ENCODE data around the gene NTM.

The NTM gene

GRCh38 chr11:131614631-131615030 is 244.2 kb downstream of the NTM start:
- no peak for DNase-seq

- no peak for DNase-seq
Observed at GRCh38 chr11:131615611-131616010, 245.2 kb downstream of the NTM start.

GRCh38 chr11:131616481-131617140 is 246.2 kb downstream of the NTM start:
- DNase-seq = peak; percentile 27

- DNase-seq = no peak
Observed at GRCh38 chr11:131618201-131618600, 247.8 kb downstream of the NTM start.

- DNase-seq = no peak
Observed at GRCh38 chr11:131622193-131622592, 251.8 kb downstream of the NTM start.

- DNase-seq = no peak
Observed at GRCh38 chr11:131624531-131624930, 254.1 kb downstream of the NTM start.

- no peak for DNase-seq
Observed at GRCh38 chr11:131626788-131627187, 256.4 kb downstream of the NTM start.

- no peak for DNase-seq
Observed at GRCh38 chr11:131628739-131629138, 258.3 kb downstream of the NTM start.

- DNase-seq = no peak
Observed at GRCh38 chr11:131629925-131630540, 259.6 kb downstream of the NTM start.

- DNase-seq = no peak
Observed at GRCh38 chr11:131632971-131633370, 262.6 kb downstream of the NTM start.

GRCh38 chr11:131633921-131634715 is 263.7 kb downstream of the NTM start:
- no peak for DNase-seq

GRCh38 chr11:131637469-131638175 is 267.2 kb downstream of the NTM start:
- peak; percentile 53 for DNase-seq

GRCh38 chr11:131638889-131639288 is 268.5 kb downstream of the NTM start:
- DNase-seq = no peak

- no peak for DNase-seq
Observed at GRCh38 chr11:131640320-131640719, 269.9 kb downstream of the NTM start.

GRCh38 chr11:131642756-131643531 is 272.5 kb downstream of the NTM start:
- DNase-seq = no peak

- DNase-seq = no peak
Observed at GRCh38 chr11:131644204-131644795, 273.9 kb downstream of the NTM start.

- no peak for DNase-seq
Observed at GRCh38 chr11:131645237-131645636, 274.8 kb downstream of the NTM start.

- DNase-seq = peak; percentile 32
Observed at GRCh38 chr11:131649856-131650255, 279.4 kb downstream of the NTM start.

- no peak for DNase-seq
Observed at GRCh38 chr11:131652231-131652630, 281.8 kb downstream of the NTM start.

GRCh38 chr11:131653260-131653659 is 282.8 kb downstream of the NTM start:
- no peak for DNase-seq

- no peak for DNase-seq
Observed at GRCh38 chr11:131654849-131655248, 284.4 kb downstream of the NTM start.

- no peak for DNase-seq
Observed at GRCh38 chr11:131656179-131656838, 285.9 kb downstream of the NTM start.
